HUES6 (cell line): Measurements from ENCODE around the gene PCSK6.
"Not testable (repeated sequence)": the region's sequence is repeated elsewhere in the genome, so short reads cannot be mapped to it uniquely, and the experiment has no call there.

Source experiments
- H3K27ac ChIP-seq: 2 replicates; pipeline ENCODE4 v1.7.0; 2013; ENCODE audit warnings: low read depth, mild to moderate bottlenecking, low read length, inconsistent platforms
- H3K27me3 ChIP-seq: 2 replicates; pipeline ENCODE4 v1.6.1; 2013; ENCODE audit warnings: low read length; ENCODE audit not compliant: control insufficient read depth, insufficient read depth
- H3K36me3 ChIP-seq: 2 replicates; pipeline ENCODE4 v1.6.1; 2013; ENCODE audit warnings: low read length; ENCODE audit not compliant: control insufficient read depth, insufficient read depth
- H3K4me1 ChIP-seq: 2 replicates; pipeline ENCODE4 v1.6.1; 2013; ENCODE audit warnings: low read length; ENCODE audit not compliant: control insufficient read depth, insufficient read depth
- H3K4me3 ChIP-seq: 2 replicates; pipeline ENCODE4 v1.5.1; 2013; ENCODE audit warnings: low read depth, low read length
- H3K9ac ChIP-seq: one replicate; pipeline ENCODE4 v1.6.1; 2013; ENCODE audit warnings: mild to moderate bottlenecking, low read length
- H3K9me3 ChIP-seq: 2 replicates; pipeline ENCODE4 v1.6.1; 2013; ENCODE audit warnings: low read depth, low read length; ENCODE audit not compliant: control insufficient read depth, insufficient read depth

PCSK6 gene

GRCh38 chr15:101306341-101307047, 183.0 kb downstream of the PCSK6 start:
- no peaks in the 10 kb centered on the region for H3K36me3 ChIP-seq
- H3K27ac ChIP-seq, result no peak overlapping the region

GRCh38 chr15:101305820-101306255, 183.7 kb downstream of the PCSK6 start:
- H3K9ac ChIP-seq, result no peak overlapping the region
- H3K27me3 ChIP-seq, result no peaks in the 10 kb centered on the region
- H3K4me3 ChIP-seq, result no peak overlapping the region
- H3K9me3 ChIP-seq, result no peaks in the 10 kb centered on the region
- no peaks in the 10 kb centered on the region for H3K36me3 ChIP-seq
- no peak overlapping the region for H3K27ac ChIP-seq
- no peaks in the 10 kb centered on the region for H3K4me1 ChIP-seq

More at GRCh38 chr15:101306341-101307047, 183.0 kb downstream of the PCSK6 start:
- Histone ChIP-seq H3K9me3 (no peaks in the 10 kb centered on the region), H3K27me3 (no peaks in the 10 kb centered on the region), H3K9ac (no peak overlapping the region), H3K4me1 (no peaks in the 10 kb centered on the region), H3K4me3 (no peak overlapping the region)

GRCh38 chr15:101303408-101303807, 186.1 kb downstream of the PCSK6 start:
- Histone ChIP-seq H3K4me1 (no peaks in the 10 kb centered on the region), H3K9me3 (no peaks in the 10 kb centered on the region), H3K9ac (no peak overlapping the region), H3K36me3 (no peaks in the 10 kb centered on the region), H3K4me3 (no peak overlapping the region), H3K27me3 (no peaks in the 10 kb centered on the region), H3K27ac (no peak overlapping the region)

- Histone ChIP-seq H3K27ac (no peak overlapping the region), H3K9me3 (no peaks in the 10 kb centered on the region), H3K9ac (no peak overlapping the region), H3K36me3 (peaks cover 6% of the 10 kb centered on the region; the same call in 1 of the 2 replicates), H3K4me3 (peak overlapping the region; percentile 77), H3K27me3 (no peaks in the 10 kb centered on the region), H3K4me1 (peaks cover 11% of the 10 kb centered on the region)
Measured at GRCh38 chr15:101296418-101297405, 192.8 kb downstream of the PCSK6 start.

- no peaks in the 10 kb centered on the region for H3K9me3 ChIP-seq
- H3K4me3 ChIP-seq, result peak overlapping the region; percentile 77
- H3K36me3 ChIP-seq, result peaks cover 6% of the 10 kb centered on the region; the same call in 1 of the 2 replicates
- H3K4me1 ChIP-seq, result peaks cover 11% of the 10 kb centered on the region
- peak overlapping the region; percentile 90 for H3K9ac ChIP-seq
- no peaks in the 10 kb centered on the region for H3K27me3 ChIP-seq
- H3K27ac ChIP-seq, result no peak overlapping the region
Measured at GRCh38 chr15:101295607-101296161, 193.8 kb downstream of the PCSK6 start.

- H3K27me3 ChIP-seq, result no peaks in the 10 kb centered on the region
- peak within 1 kb of the TSS; percentile 77 for H3K4me3 ChIP-seq
- H3K9me3 ChIP-seq, result no peaks in the 10 kb centered on the region
- H3K9ac ChIP-seq, result peak within 1 kb of the TSS; percentile 90
- peak within 1 kb of the TSS; percentile 84; the same call in 1 of the 2 replicates for H3K27ac ChIP-seq
- peaks cover 12% of the 10 kb centered on the region for H3K36me3 ChIP-seq
- peaks cover 11% of the 10 kb centered on the region for H3K4me1 ChIP-seq
Measured at GRCh38 chr15:101294731-101295606, 194.5 kb downstream of the PCSK6 start, which contains the start of gene SNRPA1. Gene SNRPA1, minus strand, starts transcription at chr15:101295248. Its CDS starts 70 bp downstream, at chr15:101295178.

GRCh38 chr15:101293122-101293521, 196.4 kb downstream of the PCSK6 start:
- no peaks in the 10 kb centered on the region for H3K9me3 ChIP-seq
- H3K36me3 ChIP-seq, result peaks cover 27% of the 10 kb centered on the region
- H3K4me3 ChIP-seq, result peak overlapping the region; percentile 77
- peak overlapping the region; percentile 90 for H3K9ac ChIP-seq
- H3K27me3 ChIP-seq, result no peaks in the 10 kb centered on the region
- H3K27ac ChIP-seq, result no peak overlapping the region
- H3K4me1 ChIP-seq, result peaks cover 11% of the 10 kb centered on the region

- H3K4me1 ChIP-seq, result peaks cover 7% of the 10 kb centered on the region
- peaks cover 65% of the 10 kb centered on the region for H3K36me3 ChIP-seq
- H3K4me3 ChIP-seq, result no peak overlapping the region
- H3K9me3 ChIP-seq, result no peaks in the 10 kb centered on the region
- H3K9ac ChIP-seq, result no peak overlapping the region
- no peaks in the 10 kb centered on the region for H3K27me3 ChIP-seq
- no peak overlapping the region for H3K27ac ChIP-seq
Measured at GRCh38 chr15:101288905-101289513, 200.5 kb downstream of the PCSK6 start.

- peaks cover 81% of the 10 kb centered on the region for H3K36me3 ChIP-seq
- not testable (repeated sequence) for H3K27ac ChIP-seq, H3K4me1 ChIP-seq
Measured at GRCh38 chr15:101287342-101287741, 202.2 kb downstream of the PCSK6 start.

More at GRCh38 chr15:101287342-101287741, 202.2 kb downstream of the PCSK6 start:
- H3K4me3 ChIP-seq, H3K9me3 ChIP-seq, H3K9ac ChIP-seq, H3K27me3 ChIP-seq: not testable (repeated sequence)
